Measurements from ENCODE around the gene STXBP3.

DNA sequence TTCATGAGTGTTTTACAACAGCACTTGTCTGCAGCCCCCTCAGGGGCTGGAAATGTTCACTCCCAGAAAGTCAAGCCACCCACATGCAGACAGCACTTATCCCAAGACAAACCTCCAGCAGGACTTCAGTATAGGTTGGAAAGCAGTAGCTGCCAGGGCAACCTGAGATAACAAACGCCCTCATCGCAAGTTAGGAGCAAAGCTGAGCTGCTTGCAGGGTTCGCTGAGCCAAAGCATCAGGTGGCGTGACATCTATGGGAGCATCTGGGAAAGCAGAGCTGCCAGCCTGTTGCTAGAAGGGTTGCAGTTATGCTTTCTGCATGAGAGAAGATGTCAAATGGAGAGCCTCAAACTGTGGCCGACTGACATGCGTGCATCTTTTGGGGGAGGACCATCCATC lies 4.2 kb upstream of the STXBP3 start:
- no peak for TF ChIP-seq POLR2A (IDR thresholded peaks at IDR 0.05; ENCODE audit: low read depth, low read length)
- TF ChIP-seq, protein P1, sequence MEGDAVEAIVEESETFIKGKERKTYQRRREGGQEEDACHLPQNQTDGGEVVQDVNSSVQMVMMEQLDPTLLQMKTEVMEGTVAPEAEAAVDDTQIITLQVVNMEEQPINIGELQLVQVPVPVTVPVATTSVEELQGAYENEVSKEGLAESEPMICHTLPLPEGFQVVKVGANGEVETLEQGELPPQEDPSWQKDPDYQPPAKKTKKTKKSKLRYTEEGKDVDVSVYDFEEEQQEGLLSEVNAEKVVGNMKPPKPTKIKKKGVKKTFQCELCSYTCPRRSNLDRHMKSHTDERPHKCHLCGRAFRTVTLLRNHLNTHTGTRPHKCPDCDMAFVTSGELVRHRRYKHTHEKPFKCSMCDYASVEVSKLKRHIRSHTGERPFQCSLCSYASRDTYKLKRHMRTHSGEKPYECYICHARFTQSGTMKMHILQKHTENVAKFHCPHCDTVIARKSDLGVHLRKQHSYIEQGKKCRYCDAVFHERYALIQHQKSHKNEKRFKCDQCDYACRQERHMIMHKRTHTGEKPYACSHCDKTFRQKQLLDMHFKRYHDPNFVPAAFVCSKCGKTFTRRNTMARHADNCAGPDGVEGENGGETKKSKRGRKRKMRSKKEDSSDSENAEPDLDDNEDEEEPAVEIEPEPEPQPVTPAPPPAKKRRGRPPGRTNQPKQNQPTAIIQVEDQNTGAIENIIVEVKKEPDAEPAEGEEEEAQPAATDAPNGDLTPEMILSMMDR (conservative IDR thresholded peaks at IDR 0.05; ENCODE audit: low read depth, low read length): no peak

Measured in IMR-90 (cell line).